Naive thymus-derived CD4-positive, alpha-beta T cell (primary cell): ENCODE data around the gene ARMC5. TPM values are rescaled to one million over a fixed set of nuclear protein-coding genes. Genes with fewer than 3 reads are reported as not detected.

ENCODE experiments used
- ATAC-seq: fragments of 150-1000 bp; cut with Tn5 transposase; 2 replicates; pipeline ENCODE4 v1.10.0; 2021; ENCODE audit warnings: mild to moderate bottlenecking, moderate library complexity
- CTCF ChIA-PET: fragments of 350-600 bp; sonication (Branson Sonifier 250); formaldehyde crosslinking; loops from one replicate; lab custom pipeline; 2021; ENCODE audit warnings: antibody characterized with exemption; lab: Charles Lee
- POLR2A ChIA-PET: fragments of 350-600 bp; sonication (Branson Sonifier 250); formaldehyde crosslinking; loops from one replicate; lab custom pipeline; 2021; ENCODE audit warnings: antibody characterized with exemption, inconsistent platforms; lab: Charles Lee
- DNase-seq, 9 donors: peaks; one replicate each; pipeline versions ENCODE4 v3.0.0 to v3.0.0-alpha.2; 2020 to 2022; ENCODE audit warnings: mixed read lengths in 1 of 9
- H3K27ac ChIP-seq: one replicate; pipeline ENCODE4 v1.7.0; 2013; ENCODE audit warnings: mild to moderate bottlenecking, low read depth, low read length, moderate library complexity
- H3K27me3 ChIP-seq, 2 donors: one replicate each; pipeline ENCODE4 v1.7.0; 2013; ENCODE audit warnings: low read length in 2 of 2, mild to moderate bottlenecking in 2 of 2, moderate library complexity in 2 of 2; ENCODE audit not compliant: control insufficient read depth in 2 of 2, insufficient read depth in 2 of 2
- H3K36me3 ChIP-seq, 3 experiments: 1 replicate in 2 of 3; 2 replicates in 1 of 3; pipeline ENCODE4 v1.7.0; 2013; ENCODE audit warnings: low read length in 3 of 3, mild to moderate bottlenecking in 3 of 3, moderate library complexity in 1 of 3; ENCODE audit not compliant: insufficient read depth in 3 of 3, control insufficient read depth in 2 of 3
- H3K4me1 ChIP-seq, 2 donors: one replicate each; pipeline ENCODE4 v1.7.0; 2013; ENCODE audit warnings: low read length in 2 of 2, mild to moderate bottlenecking in 2 of 2, moderate library complexity in 1 of 2; ENCODE audit not compliant: control insufficient read depth in 2 of 2, insufficient read depth in 2 of 2
- H3K4me3 ChIP-seq: 2 replicates; pipeline ENCODE4 v1.7.0; 2013; ENCODE audit warnings: mild to moderate bottlenecking, low read length
- H3K9me3 ChIP-seq, 3 experiments: 1 replicate in 2 of 3; 2 replicates in 1 of 3; pipeline ENCODE4 v1.7.0; 2013; ENCODE audit warnings: low read length in 3 of 3; ENCODE audit not compliant: control insufficient read depth in 2 of 3
- H3K27ac Mint-ChIP-seq, 9 donors: one replicate each; pipeline ENCODE4 v1.8.0; 2020 to 2022; ENCODE audit warnings: mixed read lengths in 9 of 9, mild to moderate bottlenecking in 8 of 9, moderate library complexity in 5 of 9, inconsistent platforms in 2 of 9
- H3K27me3 Mint-ChIP-seq, 5 donors: one replicate each; pipeline ENCODE4 v1.8.0; 2021 to 2022; ENCODE audit warnings: mixed read lengths in 5 of 5, mild to moderate bottlenecking in 1 of 5
- H3K36me3 Mint-ChIP-seq, 5 donors: one replicate each; pipeline ENCODE4 v1.8.0; 2020 to 2022; ENCODE audit warnings: mixed read lengths in 5 of 5, mild to moderate bottlenecking in 3 of 5, inconsistent platforms in 1 of 5
- H3K4me1 Mint-ChIP-seq, 7 donors: one replicate each; pipeline ENCODE4 v1.8.0; 2020 to 2022; ENCODE audit warnings: mixed read lengths in 7 of 7, mild to moderate bottlenecking in 3 of 7, inconsistent platforms in 1 of 7
- H3K4me3 Mint-ChIP-seq, 10 donors: one replicate each; pipeline ENCODE4 v1.8.0; 2020 to 2022; ENCODE audit warnings: mild to moderate bottlenecking in 10 of 10, mixed read lengths in 10 of 10, moderate library complexity in 6 of 10, inconsistent platforms in 2 of 10
- H3K9me3 Mint-ChIP-seq, 11 donors: one replicate each; pipeline ENCODE4 v1.8.0; 2020 to 2022; ENCODE audit warnings: mixed read lengths in 11 of 11, mild to moderate bottlenecking in 4 of 11, inconsistent platforms in 1 of 11, moderate library complexity in 1 of 11
- intact Hi-C, 2 donors: fragments of 100-400 bp; cut with micrococcal nuclease; formaldehyde crosslinking; loops; one replicate each; pipeline ENCODE4 v1.15.1; 2023
- polyA plus RNA-seq, 2 donors: library from polyadenylated mRNA; unstranded; fragments of 300-500 nt; fragmentation: Illumina TruSeq; gene quantifications; one replicate each; pipeline ENCODE4 v1.2.3, GENCODE V29; 2021
- total RNA-seq, 6 experiments: library from RNA in 5 of 6; stranded (reverse) in 5 of 6; gene quantifications; 1 replicate in 5 of 6; 2 replicates in 1 of 6; pipeline ENCODE4 v1.2.3 and lab custom pipeline; 2021 to 2026

Gene ARMC5
- total and polyA plus RNA-seq, 7 experiments from 2014 or later: 6.2 to 14.4 (median 11.5) TPM

GRCh38 chr16:31452631-31453106 lies 6.6 kb upstream of the ARMC5 start:
- Histone ChIP-seq H3K27ac (no peak overlapping the region), H3K4me3 (no peak overlapping the region), H3K9me3 (no peaks in the 10 kb centered on the region), H3K36me3 (no peaks in the 10 kb centered on the region), H3K4me1 (peaks cover 17 to 21% of the 10 kb centered on the region in 2 donors), H3K27me3 (no peaks in the 10 kb centered on the region)
- Mint-ChIP-seq H3K4me1 (peaks cover 19 to 51% (median 39%) of the 10 kb centered on the region in 7 donors), H3K27ac (peak overlapping the region in 7 of 9 donors; percentile 24 to 81 (median 46)), H3K36me3 (peaks cover 0 to 5% (median 0%) of the 10 kb centered on the region in 5 donors), H3K9me3 (no peaks in the 10 kb centered on the region), H3K4me3 (no peak overlapping the region), H3K27me3 (no peaks in the 10 kb centered on the region)
- no peak for DNase-seq
- intact Hi-C loops: no loop called here
- ChIA-PET POLR2A (interaction anchor here (0.6 to 1.0 kb wide), 4 partner anchors 8 to 263 kb away, joined by 3 read pairs; no protein-coding TSS in a partner anchor), CTCF (interaction anchor here (0.6 to 1.3 kb wide), 3 partner anchors 8 to 470 kb away, joined by 3 to 5 read pairs (median 3); no protein-coding TSS in a partner anchor)
- ATAC-seq: no peak

- peaks cover 23 to 29% of the 10 kb centered on the region in 2 donors for H3K4me1 ChIP-seq
- peaks cover 22 to 57% (median 46%) of the 10 kb centered on the region in 7 donors for H3K4me1 Mint-ChIP-seq
- no peak overlapping the region for H3K4me3 Mint-ChIP-seq
Observed at GRCh38 chr16:31453255-31454204, 5.8 kb upstream of the ARMC5 start.

DNA sequence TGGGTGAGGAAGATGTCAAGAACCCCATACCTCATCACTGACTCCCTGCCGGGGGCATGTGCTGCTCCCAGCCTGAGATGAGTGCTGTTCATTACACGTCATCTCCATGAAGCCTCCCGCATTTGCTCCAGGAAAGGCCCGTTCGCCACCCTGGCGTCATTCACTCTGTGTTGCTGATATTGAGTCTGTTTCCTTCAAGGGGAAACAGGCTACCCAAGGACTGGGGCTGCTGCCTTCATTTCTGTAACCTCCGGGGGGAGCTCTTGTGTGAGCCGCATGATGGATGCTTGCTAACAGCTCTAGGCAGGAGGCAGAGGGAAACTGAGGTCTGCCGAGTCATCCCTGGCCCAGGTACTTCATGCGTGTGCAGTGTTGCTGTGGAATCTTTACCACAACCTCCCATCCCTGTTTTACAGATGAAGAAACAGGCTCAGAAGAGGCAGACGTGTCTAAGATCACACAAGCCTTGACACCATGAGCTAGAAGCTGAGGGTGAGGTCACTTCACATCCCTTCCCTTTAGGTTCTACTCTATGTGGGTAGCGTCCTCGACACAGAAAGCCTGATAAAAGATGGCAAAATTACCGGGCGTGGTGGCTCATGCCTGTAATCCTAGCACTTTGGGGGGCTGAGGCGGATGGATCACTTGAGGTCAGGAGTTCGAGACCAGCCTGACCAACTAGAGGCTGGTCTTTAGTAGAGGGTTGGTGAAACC lies 3.5 kb upstream of the ARMC5 start:
- POLR2A ChIA-PET: interaction anchor here (0.6 to 1.9 kb wide), 7 partner anchors 21 to 414 kb away, joined by 3 to 8 read pairs (median 3); partner anchors contain the start of genes FUS, RUSF1, ZNF646 and ZNF668
- CTCF ChIA-PET: interaction anchor here (0.5 to 1.3 kb wide), 3 partner anchors 30 to 413 kb away, joined by 3 to 5 read pairs (median 4); no protein-coding TSS in a partner anchor

More at GRCh38 chr16:31453255-31454204, 5.8 kb upstream of the ARMC5 start:
- H3K9me3 ChIP-seq: no peaks in the 10 kb centered on the region
- H3K36me3 Mint-ChIP-seq: peaks cover 0 to 9% (median 0%) of the 10 kb centered on the region in 5 donors
- ChIA-PET POLR2A (interaction anchor here (0.6 to 1.0 kb wide), 2 partner anchors 25 to 264 kb away, joined by 3 read pairs; no protein-coding TSS in a partner anchor), CTCF (interaction anchor here (1.3 kb wide), 1 partner anchor 471 kb away, joined by 3 read pairs; no protein-coding TSS in a partner anchor)
- no peak overlapping the region for H3K4me3 ChIP-seq
- intact Hi-C loops: no loop called here
- peak; percentile 48 for ATAC-seq
- DNase-seq: no peak
- H3K36me3 ChIP-seq: no peaks in the 10 kb centered on the region
- peaks cover 0 to 2% (median 0%) of the 10 kb centered on the region in 11 donors for H3K9me3 Mint-ChIP-seq
- no peaks in the 10 kb centered on the region for H3K27me3 Mint-ChIP-seq
- H3K27ac ChIP-seq: no peak overlapping the region
- H3K27me3 ChIP-seq: no peaks in the 10 kb centered on the region
- peak overlapping the region in 8 of 9 donors; percentile 10 to 76 (median 44) for H3K27ac Mint-ChIP-seq

DNA sequence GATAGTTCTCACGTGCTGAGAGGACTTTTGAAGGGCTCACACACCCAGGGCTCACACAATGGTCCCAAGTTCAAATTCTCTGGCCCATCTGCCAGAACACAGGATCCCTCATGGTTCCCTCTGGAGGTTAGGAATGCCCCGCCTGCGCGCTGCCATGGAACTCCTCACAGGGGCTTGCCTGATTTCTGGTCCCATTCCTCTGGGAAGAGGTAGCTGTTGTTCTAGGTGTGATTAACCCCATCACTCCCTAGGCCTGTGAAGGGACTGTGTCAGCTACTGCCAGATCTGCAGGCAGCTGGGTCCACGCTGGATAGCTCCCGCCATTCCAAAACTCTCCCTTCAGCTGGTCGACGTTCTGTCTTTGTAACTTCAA lies 2.3 kb upstream of the ARMC5 start:
- Mint-ChIP-seq H3K27ac (peak overlapping the region in 5 of 9 donors; percentile 17 to 59 (median 36)), H3K4me1 (peaks cover 30 to 60% (median 55%) of the 10 kb centered on the region in 7 donors), H3K4me3 (peak overlapping the region in 6 of 10 donors; percentile 21 to 96 (median 91)), H3K36me3 (peaks cover 0 to 9% (median 0%) of the 10 kb centered on the region in 5 donors), H3K27me3 (no peaks in the 10 kb centered on the region), H3K9me3 (peaks cover 0 to 2% (median 0%) of the 10 kb centered on the region in 11 donors)
- H3K9me3 ChIP-seq: no peaks in the 10 kb centered on the region
- no peak for ATAC-seq
- ChIA-PET CTCF (interaction anchor here (0.7 to 3.4 kb wide), 3 partner anchors 14 to 1007 kb away, joined by 5 to 11 read pairs (median 6); partner anchors contain the start of gene ZNF843), POLR2A (interaction anchor here (0.8 to 5.2 kb wide), 7 partner anchors 19 to 412 kb away, joined by 3 to 69 read pairs (median 6); partner anchors contain the start of genes FUS, KAT8, RUSF1 and ZNF646)
- no peak overlapping the region for H3K4me3 ChIP-seq
- intact Hi-C loops: loop anchor here (5.0 kb wide), 2 partner anchors 255 to 760 kb away; partner anchors contain the start of genes PYCARD (in 1 of the 2) and SRCAP (in 1 of the 2)
- H3K27me3 ChIP-seq: no peaks in the 10 kb centered on the region
- H3K27ac ChIP-seq: peak overlapping the region; percentile 16
- H3K36me3 ChIP-seq: peaks cover 0 to 4% (median 0%) of the 10 kb centered on the region in 3 experiments
- no peak for DNase-seq
- H3K4me1 ChIP-seq: peaks cover 32 to 37% of the 10 kb centered on the region in 2 donors

More for the DNA sequence above, 3.5 kb upstream of the ARMC5 start:
- Histone ChIP-seq H3K27ac (no peak overlapping the region), H3K36me3 (no peaks in the 10 kb centered on the region), H3K4me1 (peaks cover 31 to 37% of the 10 kb centered on the region in 2 donors), H3K9me3 (no peaks in the 10 kb centered on the region), H3K27me3 (no peaks in the 10 kb centered on the region), H3K4me3 (no peak overlapping the region)
- Mint-ChIP-seq H3K27me3 (no peaks in the 10 kb centered on the region), H3K27ac (peak overlapping the region; percentile 50 to 88 (median 62)), H3K36me3 (peaks cover 0 to 9% (median 0%) of the 10 kb centered on the region in 5 donors), H3K9me3 (peaks cover 0 to 2% (median 0%) of the 10 kb centered on the region in 11 donors), H3K4me3 (peak overlapping the region in 9 of 10 donors; percentile 12 to 88 (median 34)), H3K4me1 (peaks cover 28 to 63% (median 55%) of the 10 kb centered on the region in 7 donors)
- intact Hi-C loops: loop anchor here (5.0 kb wide), 2 partner anchors 253 to 758 kb away; partner anchors contain the start of genes PYCARD (in 1 of the 2) and SRCAP (in 1 of the 2)
- DNase-seq (peak in 2 of 9 donors; percentile 31 to 32), ATAC-seq (no peak)

GRCh38 chr16:31458073-31458843 lies 1.0 kb upstream of the ARMC5 start:
- Mint-ChIP-seq H3K36me3 (peaks cover 0 to 11% (median 4%) of the 10 kb centered on the region in 5 donors), H3K4me1 (peaks cover 30 to 56% (median 52%) of the 10 kb centered on the region in 7 donors), H3K27ac (peak overlapping the region; percentile 93 to 99 (median 98)), H3K9me3 (peaks cover 0 to 2% (median 0%) of the 10 kb centered on the region in 11 donors), H3K4me3 (peak overlapping the region; percentile 88 to 96 (median 94)), H3K27me3 (no peaks in the 10 kb centered on the region)
- peak; percentile 34 to 67 (median 56) for DNase-seq
- Histone ChIP-seq H3K4me3 (peak overlapping the region; percentile 87), H3K27ac (peak overlapping the region; percentile 95), H3K27me3 (no peaks in the 10 kb centered on the region), H3K4me1 (peaks cover 32 to 37% of the 10 kb centered on the region in 2 donors), H3K9me3 (no peaks in the 10 kb centered on the region), H3K36me3 (peaks cover 0 to 14% (median 0%) of the 10 kb centered on the region in 3 experiments)
- no peak for ATAC-seq
- ChIA-PET CTCF (interaction anchor here (0.6 to 3.4 kb wide), 7 partner anchors 15 to 613 kb away, joined by 3 to 11 read pairs (median 3); partner anchors contain the start of genes ZNF267 and ZNF843), POLR2A (interaction anchor here (0.6 to 5.2 kb wide), 23 partner anchors 8 to 536 kb away, joined by 3 to 69 read pairs (median 5); partner anchors contain the start of genes FUS, KAT8, RUSF1 and STX4)
- intact Hi-C loops: loop anchor here (2.0 to 5.0 kb wide), 7 partner anchors 243 to 799 kb away; partner anchors contain the start of genes BCKDK (in 2 of the 2), BCL7C (in 1 of the 2), FBRS (in 1 of the 2) and PHKG2 (in 1 of the 2)
